Esophagus (tissue), 2 donors: ENCODE data around the gene HYAL1. TPM values are rescaled to one million over a fixed set of nuclear protein-coding genes. Genes with fewer than 3 reads are reported as not detected.

Experiments used
- H3K27ac ChIP-seq, 2 donors: one replicate each; pipeline ENCODE4 v1.5.1; 2013; ENCODE audit warnings: low read depth in 2 of 2, mild to moderate bottlenecking in 2 of 2, inconsistent platforms in 1 of 2, low read length in 1 of 2, moderate library complexity in 1 of 2
- H3K27me3 ChIP-seq, 2 donors: one replicate each; pipeline ENCODE4 v1.6.1; 2013; ENCODE audit warnings: low read length in 2 of 2, control low read depth in 1 of 2, mild to moderate bottlenecking in 1 of 2; ENCODE audit not compliant: insufficient read depth in 2 of 2, control insufficient read depth in 1 of 2
- H3K36me3 ChIP-seq, 2 donors: one replicate each; pipeline ENCODE4 v1.6.1; 2013; ENCODE audit warnings: low read length in 1 of 2; ENCODE audit not compliant: control insufficient read depth in 2 of 2, insufficient read depth in 2 of 2
- H3K4me1 ChIP-seq, 2 donors: one replicate each; pipeline ENCODE4 v1.6.1; 2013; ENCODE audit warnings: low read length in 1 of 2; ENCODE audit not compliant: control insufficient read depth in 2 of 2, insufficient read depth in 2 of 2
- H3K4me3 ChIP-seq, 2 donors: one replicate each; pipeline ENCODE4 v1.5.1; 2013; ENCODE audit warnings: low read length in 2 of 2, mild to moderate bottlenecking in 2 of 2, low read depth in 1 of 2, moderate library complexity in 1 of 2
- H3K9me3 ChIP-seq, 2 donors: one replicate each; pipeline ENCODE4 v1.6.1; 2013; ENCODE audit warnings: mild to moderate bottlenecking in 2 of 2, low read depth in 1 of 2, low read length in 1 of 2, moderate library complexity in 1 of 2; ENCODE audit not compliant: control insufficient read depth in 2 of 2, insufficient read depth in 1 of 2
- WGBS, 2 donors: extraction: QIAGEN DNeasy Blood & Tissue Kit; methylation state at CpG; one replicate each; pipeline ENCODE4 v1.1.7; 2013; 5-methylcytosine and 5-hydroxymethylcytosine counted together
- polyA plus RNA-seq, 2 donors: library from polyadenylated mRNA; stranded (reverse); fragments of 200-250 nt; gene quantifications; one replicate each; pipeline ENCODE4 v1.2.3, GENCODE V29; 2013
- donor health status: healthy with polysubstance abuse.
- donor health status: Bipolar disorder and iron deficiency.

The HYAL1 gene
- polyA plus RNA-seq, 2 donors = 3.2 to 4.2 TPM

DNA sequence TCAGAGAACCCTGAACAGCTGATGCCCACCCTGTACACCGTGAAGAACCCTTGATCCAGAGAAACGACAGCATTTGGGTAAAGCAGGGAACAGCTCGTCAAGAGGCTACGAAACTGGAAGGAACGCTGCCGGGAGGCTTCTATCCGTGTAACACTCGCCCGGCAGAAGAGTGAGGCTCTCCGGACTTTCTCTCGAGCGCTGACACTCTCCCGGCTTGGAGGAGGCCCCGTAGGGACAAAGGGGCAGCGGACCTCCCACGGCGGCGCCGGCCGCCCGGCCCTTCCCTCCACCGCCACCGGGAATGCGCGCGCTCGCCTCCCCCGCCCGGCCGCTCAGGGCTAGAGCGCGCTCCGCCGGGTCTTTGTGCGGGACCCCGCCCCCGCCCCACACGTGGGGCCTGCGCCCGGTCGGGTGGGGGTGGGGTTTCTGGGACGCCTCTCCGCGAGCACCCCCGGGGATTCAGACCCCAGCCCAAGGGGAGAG, 17.5 kb upstream of the HYAL1 start:
- 0% methylated on average over 36 to 45 of the region's 45 CpGs for WGBS, 2 donors
- Histone ChIP-seq H3K27ac (peak overlapping the region; percentile 82 to 89), H3K9me3 (no peaks in the 10 kb centered on the region), H3K4me3 (peak overlapping the region; percentile 67 to 83), H3K4me1 (peaks cover 0 to 36% of the 10 kb centered on the region in 2 donors), H3K27me3 (no peaks in the 10 kb centered on the region), H3K36me3 (peaks cover 0 to 14% of the 10 kb centered on the region in 2 donors)

DNA sequence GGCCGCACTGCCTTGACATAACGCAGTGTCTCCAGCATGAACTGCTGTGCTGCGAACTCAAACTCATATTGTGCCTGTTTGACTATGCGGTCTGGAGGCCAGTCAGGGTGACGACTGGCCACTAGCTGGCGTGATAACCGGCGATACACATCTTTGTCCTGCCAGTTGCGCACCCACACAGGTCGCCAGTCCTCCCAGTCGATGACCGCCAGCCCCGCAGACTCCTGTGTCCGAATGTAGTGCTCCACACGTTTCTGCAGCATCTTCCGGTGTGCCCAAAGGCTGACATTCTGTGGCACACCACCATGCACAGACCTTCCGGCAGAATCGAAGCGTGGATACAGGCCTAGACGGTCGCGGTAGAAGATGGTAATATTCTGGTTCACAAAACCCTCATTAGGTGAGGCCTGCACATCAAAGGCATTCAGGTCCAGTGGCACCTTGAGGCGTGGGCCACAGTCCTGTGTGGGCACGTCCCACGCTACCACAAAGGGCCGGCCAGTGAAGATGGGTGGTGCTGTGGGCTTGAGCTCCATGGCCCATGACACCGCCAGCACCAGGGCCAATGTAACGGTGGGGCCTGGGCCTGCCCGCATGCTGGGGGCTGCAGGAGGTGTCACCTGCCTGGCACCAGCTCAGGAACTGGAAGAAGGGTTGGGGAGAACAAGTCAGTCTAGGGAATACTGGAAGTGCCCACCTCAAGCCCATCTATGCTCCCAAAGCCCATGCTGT, 16.7 kb upstream of the HYAL1 start:
- Histone ChIP-seq H3K4me3 (peak overlapping the region; percentile 67 to 83), H3K9me3 (no peaks in the 10 kb centered on the region), H3K27ac (peak overlapping the region; percentile 82 to 89), H3K36me3 (peaks cover 0 to 10% of the 10 kb centered on the region in 2 donors), H3K4me1 (peaks cover 0 to 36% of the 10 kb centered on the region in 2 donors), H3K27me3 (no peaks in the 10 kb centered on the region)
- WGBS, 2 donors = 64 to 68% methylated on average over 29 of the region's 29 CpGs

DNA sequence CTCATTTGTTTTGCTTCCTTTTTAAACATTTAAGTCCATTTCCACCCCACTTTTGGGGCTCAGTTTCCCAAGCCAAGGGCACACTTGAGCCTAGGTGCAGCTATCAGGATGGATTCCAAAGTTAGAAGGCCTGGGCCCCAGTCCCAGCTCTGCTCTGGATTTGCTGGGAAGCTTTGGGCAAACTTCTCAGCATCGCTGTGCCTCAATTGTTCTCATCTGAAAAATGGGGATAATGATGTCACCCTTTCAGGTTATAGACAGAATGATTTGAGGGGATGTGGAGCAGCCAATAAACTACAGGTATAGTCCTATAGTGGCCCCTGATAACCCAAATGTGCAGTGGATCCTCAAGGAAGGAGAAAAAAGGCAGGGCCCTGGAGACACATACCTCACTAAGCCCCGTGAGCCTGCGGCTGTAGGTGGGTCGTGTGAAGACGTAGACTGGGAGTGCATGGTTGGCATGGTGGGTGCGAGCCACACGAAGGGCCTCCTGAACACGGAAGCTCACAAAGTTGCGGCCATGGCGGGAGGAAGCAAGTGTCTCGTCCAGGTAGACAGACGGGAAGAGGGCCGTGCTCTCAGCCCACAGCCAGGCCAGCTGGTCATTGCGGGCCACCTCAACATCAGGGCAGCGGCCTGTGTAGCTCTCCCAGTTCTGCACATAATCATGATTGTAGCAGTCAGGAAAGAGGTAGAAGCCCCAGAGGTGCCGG, 16.0 kb upstream of the HYAL1 start:
- H3K4me3 ChIP-seq = peak overlapping the region in 1 of 2 donors; percentile 67
- H3K27ac ChIP-seq = peak overlapping the region; percentile 96 to 100
- H3K4me1 ChIP-seq = peaks cover 0 to 40% of the 10 kb centered on the region in 2 donors
- WGBS, 2 donors = 77 to 89% methylated on average over 16 of the region's 16 CpGs
- no peaks in the 10 kb centered on the region for H3K27me3 ChIP-seq
- no peaks in the 10 kb centered on the region for H3K9me3 ChIP-seq
- H3K36me3 ChIP-seq = peaks cover 0 to 10% of the 10 kb centered on the region in 2 donors

DNA sequence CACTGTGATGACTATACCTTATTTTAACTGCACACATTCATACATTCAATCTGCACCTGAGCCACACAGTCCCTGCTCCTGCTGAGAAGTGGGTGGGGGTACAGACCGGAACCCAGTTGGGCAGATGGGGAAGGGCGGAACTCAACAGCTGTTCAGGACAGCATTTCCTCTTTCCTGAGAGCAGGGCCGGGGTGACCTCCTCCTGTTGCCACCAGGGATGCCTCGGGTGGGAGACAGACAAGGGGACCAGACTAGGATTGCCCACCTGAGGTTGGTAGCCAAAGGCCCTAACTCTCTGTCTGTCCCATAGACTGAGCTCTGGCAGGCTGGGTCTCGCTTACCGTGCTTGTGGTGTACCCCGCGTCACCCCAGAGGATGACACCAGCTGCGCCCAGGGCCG, 15.2 kb upstream of the HYAL1 start:
- H3K4me1 ChIP-seq = peaks cover 0 to 40% of the 10 kb centered on the region in 2 donors
- no peak overlapping the region for H3K4me3 ChIP-seq
- no peaks in the 10 kb centered on the region for H3K9me3 ChIP-seq
- H3K27me3 ChIP-seq = no peaks in the 10 kb centered on the region
- H3K36me3 ChIP-seq = peaks cover 0 to 10% of the 10 kb centered on the region in 2 donors
- H3K27ac ChIP-seq = peak overlapping the region; percentile 96 to 100
- 73 to 75% methylated on average over 10 of the region's 10 CpGs for WGBS, 2 donors

DNA sequence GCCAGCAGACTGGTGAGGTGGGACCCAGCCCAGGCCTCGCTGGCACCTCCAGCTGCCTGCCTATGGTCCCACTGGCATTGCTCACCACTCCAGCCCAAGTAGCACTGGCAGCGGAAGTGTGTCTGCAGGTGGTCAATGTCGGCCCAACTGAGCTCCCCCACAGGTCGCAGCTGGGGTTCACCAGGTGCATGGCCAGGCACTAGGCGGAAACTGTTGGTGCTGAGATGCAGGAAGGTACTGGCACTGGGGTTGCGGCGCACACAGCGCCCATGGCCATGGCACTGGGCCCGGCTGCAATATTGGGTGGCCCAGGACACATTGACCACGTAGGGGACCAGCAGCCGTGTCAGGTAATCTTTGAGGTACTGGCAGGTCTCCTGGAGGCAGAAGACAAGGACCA, 14.8 kb upstream of the HYAL1 start:
- no peak overlapping the region for H3K4me3 ChIP-seq
- peak overlapping the region; percentile 96 to 100 for H3K27ac ChIP-seq
- H3K4me1 ChIP-seq = peaks cover 0 to 40% of the 10 kb centered on the region in 2 donors
- H3K9me3 ChIP-seq = no peaks in the 10 kb centered on the region
- WGBS, 2 donors = 75 to 80% methylated on average over 11 of the region's 11 CpGs
- H3K36me3 ChIP-seq = peaks cover 0 to 10% of the 10 kb centered on the region in 2 donors
- no peaks in the 10 kb centered on the region for H3K27me3 ChIP-seq

DNA sequence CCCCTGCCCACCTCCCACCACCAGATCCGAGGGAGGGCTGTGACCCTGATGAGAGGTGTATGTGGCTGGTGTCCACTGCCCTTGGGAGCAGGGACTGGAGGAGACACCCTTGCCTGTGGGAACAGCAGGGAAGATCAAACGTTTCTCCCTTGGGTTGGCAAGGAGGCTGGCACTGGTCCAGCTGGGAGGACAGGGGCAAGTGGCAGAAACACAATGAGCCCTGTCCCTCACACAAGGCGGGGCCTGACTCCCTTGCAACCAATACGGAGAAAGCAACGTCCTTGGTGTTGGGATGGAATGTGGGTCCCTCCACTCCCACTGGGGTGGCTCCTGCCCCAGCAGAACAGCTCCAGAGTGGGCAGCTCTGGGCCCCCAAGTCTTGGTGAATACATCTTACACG, 13.9 kb upstream of the HYAL1 start:
- H3K4me1 ChIP-seq = peaks cover 0 to 40% of the 10 kb centered on the region in 2 donors
- peaks cover 0 to 10% of the 10 kb centered on the region in 2 donors for H3K36me3 ChIP-seq
- H3K27ac ChIP-seq = peak overlapping the region; percentile 96 to 100
- H3K27me3 ChIP-seq = no peaks in the 10 kb centered on the region
- 40 to 48% methylated on average over 6 of the region's 6 CpGs for WGBS, 2 donors
- H3K9me3 ChIP-seq = no peaks in the 10 kb centered on the region
- H3K4me3 ChIP-seq = peak overlapping the region in 1 of 2 donors; percentile 20

DNA sequence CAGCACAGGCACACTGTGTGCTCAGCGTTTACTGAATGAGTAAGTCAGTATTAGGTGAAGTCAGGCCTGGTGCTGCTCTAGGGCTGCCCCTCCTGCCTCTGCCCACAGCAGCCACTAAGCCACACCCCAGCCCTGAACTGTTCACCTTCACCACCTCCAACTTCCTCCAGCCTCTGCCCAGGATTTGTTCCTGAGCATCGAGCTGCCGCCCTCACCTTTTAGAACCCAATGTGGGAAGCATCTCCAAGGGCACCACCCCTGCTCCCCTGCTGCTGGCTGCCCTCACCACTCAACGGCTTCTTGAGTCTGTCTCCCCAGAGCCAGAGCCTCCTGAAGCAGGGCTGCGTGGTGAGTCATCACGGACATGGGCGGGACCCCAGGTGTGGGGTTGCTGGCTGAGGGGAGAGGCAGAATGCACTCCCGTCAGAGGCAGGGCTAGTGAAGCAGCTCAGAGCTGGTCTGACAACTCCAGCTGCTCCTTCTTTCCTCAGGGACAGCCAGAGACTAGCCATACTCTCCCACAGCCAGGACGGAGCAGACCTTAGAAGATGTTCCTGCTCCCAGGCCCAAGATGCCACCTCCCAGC, 13.4 kb upstream of the HYAL1 start:
- H3K4me1 ChIP-seq = peaks cover 0 to 40% of the 10 kb centered on the region in 2 donors
- H3K27me3 ChIP-seq = no peaks in the 10 kb centered on the region
- peak overlapping the region in 1 of 2 donors; percentile 20 for H3K4me3 ChIP-seq
- H3K36me3 ChIP-seq = peaks cover 0 to 10% of the 10 kb centered on the region in 2 donors
- no peaks in the 10 kb centered on the region for H3K9me3 ChIP-seq
- WGBS, 2 donors = 32 to 43% methylated on average over 9 of the region's 9 CpGs
- peak overlapping the region; percentile 96 to 100 for H3K27ac ChIP-seq

DNA sequence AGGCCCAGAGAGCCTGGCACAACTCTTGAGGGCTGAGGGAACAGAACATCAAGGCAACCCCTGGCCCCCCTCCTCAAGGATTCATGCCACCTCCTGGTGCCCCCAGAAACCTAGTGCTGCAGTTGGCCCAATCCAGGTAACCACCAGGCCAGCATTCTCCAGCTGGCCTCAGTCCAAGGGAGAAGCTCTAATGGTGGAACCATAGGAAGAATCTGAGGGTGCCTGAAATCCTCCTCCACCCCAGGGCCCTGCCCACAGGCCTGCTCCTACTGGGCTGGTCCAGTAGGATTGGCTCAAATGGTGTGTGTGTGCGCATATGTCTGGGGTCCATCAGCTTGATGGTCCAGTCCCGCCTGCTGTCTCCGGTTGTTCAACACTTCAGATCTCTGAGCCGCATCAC, 11.4 kb upstream of the HYAL1 start:
- Histone ChIP-seq H3K36me3 (peaks cover 0 to 10% of the 10 kb centered on the region in 2 donors), H3K4me3 (no peak overlapping the region), H3K9me3 (no peaks in the 10 kb centered on the region), H3K27ac (peak overlapping the region in 1 of 2 donors; percentile 28), H3K4me1 (peaks cover 0 to 33% of the 10 kb centered on the region in 2 donors), H3K27me3 (no peaks in the 10 kb centered on the region)
- 96% methylated on average over 4 of the region's 4 CpGs for WGBS, 2 donors

DNA sequence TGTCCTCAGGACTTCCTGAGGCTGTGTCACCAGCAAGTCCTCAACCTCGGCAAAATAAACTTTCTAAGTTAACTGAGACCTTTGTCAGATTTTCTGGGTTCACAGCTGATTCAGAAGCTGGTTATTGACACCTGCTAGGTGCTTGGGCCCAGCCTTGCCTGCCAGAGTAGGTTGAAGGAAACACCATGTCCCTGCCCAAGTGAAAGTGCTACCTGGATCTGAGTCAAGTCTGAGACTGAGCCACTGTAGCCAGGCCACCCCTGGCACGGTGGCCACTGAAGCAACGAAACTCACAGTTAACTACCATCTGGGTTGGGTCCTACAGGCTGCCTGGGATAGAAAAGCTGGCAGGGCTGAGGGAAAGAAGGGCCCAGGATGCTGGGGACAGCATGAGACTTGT, 11.0 kb upstream of the HYAL1 start:
- no peaks in the 10 kb centered on the region for H3K27me3 ChIP-seq
- H3K4me3 ChIP-seq = no peak overlapping the region
- H3K36me3 ChIP-seq = peaks cover 0 to 10% of the 10 kb centered on the region in 2 donors
- no peaks in the 10 kb centered on the region for H3K9me3 ChIP-seq
- peak overlapping the region; percentile 28 to 38 for H3K27ac ChIP-seq
- 68 to 75% methylated on average over 3 of the region's 3 CpGs for WGBS, 2 donors
- peaks cover 0 to 29% of the 10 kb centered on the region in 2 donors for H3K4me1 ChIP-seq
